Measurements from ENCODE around the gene ANKRD65.

- TF ChIP-seq CTCF (IDR thresholded peaks at IDR 0.05 in 2 of 3, conservative IDR thresholded peaks at IDR 0.05 in 1 of 3; ENCODE audit: borderline replicate concordance in 1 of 3, insufficient read depth in 1 of 3, low read depth in 2 of 3, low read length in 2 of 3) (no peak), POLR2A (IDR thresholded peaks at IDR 0.05; ENCODE audit: borderline replicate concordance, extremely low read depth, insufficient read depth, insufficient read length) (no peak), RAD21 (IDR thresholded peaks at IDR 0.05; ENCODE audit: low read depth) (no peak), YY1 (IDR thresholded peaks at IDR 0.05; ENCODE audit: extremely low read depth, insufficient replicate concordance, low read depth, low read length) (no peak), EZH2 (IDR thresholded peaks at IDR 0.05) (no peak), POLR2AphosphoS5 (IDR thresholded peaks at IDR 0.05; ENCODE audit: low read depth, low read length) (no peak), REST (IDR thresholded peaks at IDR 0.05; ENCODE audit: low read depth) (no peak), ZNF274 (IDR thresholded peaks at IDR 0.05; ENCODE audit: low read depth, low read length) (no peak)
These were observed 1.0 kb downstream of the ANKRD65 start for GRCh38 chr1:1419813-1420653.
